OCI-LY3 (cell line): Measurements from ENCODE around the gene SIGLEC12.

Experiments
- H2AFZ ChIP-seq: fragments of 200-600, 300-600 bp; shearing (Covaris generic); 2 replicates; pipeline ENCODE4 v1.6.0; 2014; ENCODE audit warnings: antibody characterized with exemption, low read depth, low read length
- H3K27ac ChIP-seq: fragments of 200-600, 300-600 bp; sonication (generic); 2 replicates; pipeline ENCODE4 v1.5.1; 2014; ENCODE audit warnings: mild to moderate bottlenecking, low read length, moderate library complexity, mixed read lengths
- H3K27me3 ChIP-seq: fragments of 200-600, 300-600 bp; sonication (generic); 2 replicates; pipeline ENCODE4 v1.6.1; 2014; ENCODE audit warnings: low read depth, low read length, mixed read lengths
- H3K36me3 ChIP-seq: fragments of 200-600, 300-600 bp; sonication (generic); replicated peaks from 2 replicates; pipeline ENCODE3; 2014; ENCODE audit warnings: low read depth, low read length, mixed read lengths
- H3K4me1 ChIP-seq: fragments of 300-600, 200-600 bp; sonication (generic); 2 replicates; pipeline ENCODE4 v1.6.1; 2014; ENCODE audit warnings: low read length, mixed read lengths
- H3K4me2 ChIP-seq: fragments of 200-600, 300-600 bp; sonication (generic); 2 replicates; pipeline ENCODE4 v1.6.1; 2014; ENCODE audit warnings: low read length, mixed read lengths
- H3K4me3 ChIP-seq: fragments of 300-600, 200-600 bp; sonication (generic); 2 replicates; pipeline ENCODE4 v1.5.1; 2014; ENCODE audit warnings: antibody characterized with exemption, mild to moderate bottlenecking, low read length, moderate library complexity
- H3K79me2 ChIP-seq: fragments of 300-600, 200-600 bp; shearing (Covaris generic); 2 replicates; pipeline ENCODE4 v1.6.1; 2014; ENCODE audit warnings: mild to moderate bottlenecking, low read length, mixed read lengths
- H3K9ac ChIP-seq: fragments of 300-600, 200-600 bp; shearing (Covaris generic); 2 replicates; pipeline ENCODE4 v1.6.0; 2014; ENCODE audit warnings: mild to moderate bottlenecking, low read length, moderate library complexity
- H3K9me3 ChIP-seq: fragments of 200-600, 300-600 bp; shearing (Covaris generic); 2 replicates; pipeline ENCODE4 v1.6.1; 2014; ENCODE audit warnings: low read length, mixed read lengths; ENCODE audit not compliant: insufficient read depth
- H4K20me1 ChIP-seq: fragments of 200-600, 300-600 bp; sonication (generic); 2 replicates; pipeline ENCODE4 v1.6.1; 2016; ENCODE audit warnings: low read length, mixed read lengths; ENCODE audit not compliant: insufficient read depth
- CTCF ChIP-seq: fragments of 200-600, 300-600 bp; sonication (generic); IDR thresholded peaks from 2 replicates; pipeline ENCODE4 v1.5.1; 2014; ENCODE audit warnings: antibody characterized with exemption, low read length, low read depth
- EZH2phosphoT487 ChIP-seq: fragments of 200-600 bp; shearing (Covaris generic); IDR thresholded peaks from 2 replicates; pipeline ENCODE4 v1.6.1; 2018; ENCODE audit warnings: antibody characterized with exemption, mixed run types, low read depth

SIGLEC12 gene

DNA sequence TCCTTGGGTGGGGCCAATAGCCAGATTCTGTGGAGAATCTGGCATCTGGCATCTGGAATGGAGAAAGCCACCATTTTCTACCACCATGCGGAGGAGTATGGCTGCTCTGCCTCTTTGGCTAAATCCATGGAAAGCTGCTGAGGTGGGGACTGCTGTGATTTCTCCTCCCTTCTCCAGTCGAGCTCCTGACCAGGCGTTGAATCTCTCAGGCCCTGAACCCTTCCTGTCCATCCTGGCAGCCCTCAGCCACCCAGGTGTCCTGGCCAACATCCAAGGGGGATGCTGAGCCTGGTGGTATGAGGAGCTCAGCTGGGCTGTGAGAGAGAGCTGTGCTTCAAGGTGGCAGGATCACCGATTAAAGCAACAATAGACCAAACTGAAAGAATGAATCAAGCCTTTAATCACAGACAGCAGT is 47.3 kb upstream of the SIGLEC12 start:
- no peak overlapping the region for H3K27ac ChIP-seq
- H3K4me2 ChIP-seq = no peak overlapping the region
- TF ChIP-seq EZH2phosphoT487 (no peak), CTCF (no peak)
- peaks cover 22% of the 10 kb centered on the region for H3K4me1 ChIP-seq
- no peaks in the 10 kb centered on the region for H3K9me3 ChIP-seq
- H4K20me1 ChIP-seq = peaks cover 2% of the 10 kb centered on the region; the same call in 1 of the 2 replicates
- H2AFZ ChIP-seq = no peak overlapping the region
- no peak overlapping the region for H3K4me3 ChIP-seq
- H3K79me2 ChIP-seq = no peaks in the 10 kb centered on the region
- peaks cover 70% of the 10 kb centered on the region for H3K27me3 ChIP-seq
- no peak overlapping the region for H3K9ac ChIP-seq
- H3K36me3 ChIP-seq = no peaks in the 10 kb centered on the region

- Histone ChIP-seq H3K4me2 (no peak overlapping the region), H2AFZ (no peak overlapping the region), H4K20me1 (peaks cover 2% of the 10 kb centered on the region; the same call in 1 of the 2 replicates), H3K27me3 (peaks cover 67% of the 10 kb centered on the region), H3K27ac (no peak overlapping the region), H3K4me1 (peaks cover 22% of the 10 kb centered on the region), H3K9me3 (no peaks in the 10 kb centered on the region), H3K9ac (no peak overlapping the region), H3K36me3 (no peaks in the 10 kb centered on the region), H3K4me3 (no peak overlapping the region), H3K79me2 (no peaks in the 10 kb centered on the region)
- no peak for TF ChIP-seq CTCF
- no peak for TF ChIP-seq EZH2phosphoT487
Observed at GRCh38 chr19:51548213-51548651, 46.6 kb upstream of the SIGLEC12 start.

DNA sequence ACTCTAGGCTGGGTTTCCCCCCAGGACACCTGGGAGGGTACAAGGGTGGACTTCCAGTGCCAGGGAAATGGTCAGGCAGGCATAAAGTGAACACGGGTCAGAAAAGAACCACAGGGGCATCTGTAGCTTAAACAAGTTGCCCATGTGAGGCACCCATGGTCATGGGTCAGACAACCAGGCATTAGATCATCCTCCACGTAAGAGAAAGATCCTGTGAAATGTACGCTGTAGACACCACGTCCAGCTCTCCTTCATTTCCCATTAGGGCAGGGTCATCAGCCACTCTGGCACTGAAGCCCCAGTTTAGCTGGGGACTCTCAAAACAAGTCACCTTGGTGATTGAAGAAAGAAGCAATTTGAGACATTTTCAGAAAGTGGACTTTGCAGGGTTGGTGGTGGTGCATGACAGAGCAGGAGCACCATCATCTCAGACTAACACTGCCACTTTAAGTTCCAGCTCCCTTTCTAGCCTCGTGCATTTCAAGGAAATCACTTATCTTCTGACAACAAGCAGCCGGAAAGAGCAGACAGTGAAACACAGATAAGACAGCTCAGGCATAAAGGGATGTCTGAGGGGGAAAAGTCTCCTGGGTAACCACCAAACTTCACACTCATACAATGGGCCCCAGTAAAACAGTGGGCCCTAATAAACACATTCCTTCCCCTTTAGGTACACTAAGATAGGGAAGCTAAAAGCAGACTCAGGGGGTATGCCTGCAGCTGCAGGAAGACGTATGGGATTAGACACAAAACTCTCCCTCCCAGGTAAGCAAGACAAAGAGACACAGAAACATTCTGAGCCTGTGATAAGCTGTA is 46.0 kb upstream of the SIGLEC12 start:
- H3K79me2 ChIP-seq = no peaks in the 10 kb centered on the region
- H2AFZ ChIP-seq = no peak overlapping the region

More for the DNA sequence above, 46.0 kb upstream of the SIGLEC12 start:
- Histone ChIP-seq H3K36me3 (no peaks in the 10 kb centered on the region), H3K9ac (no peak overlapping the region), H3K4me2 (no peak overlapping the region), H3K27me3 (peaks cover 63% of the 10 kb centered on the region), H3K9me3 (no peaks in the 10 kb centered on the region), H3K4me1 (peaks cover 22% of the 10 kb centered on the region), H4K20me1 (peaks cover 2% of the 10 kb centered on the region; the same call in 1 of the 2 replicates), H3K27ac (no peak overlapping the region), H3K4me3 (no peak overlapping the region)
- TF ChIP-seq EZH2phosphoT487 (no peak), CTCF (no peak)
